Natural killer cell (primary cell): ENCODE measurements around the gene TLX1. TPM values are rescaled to one million over a fixed set of nuclear protein-coding genes. Genes with fewer than 3 reads are reported as not detected.

Experiments
- ATAC-seq, 3 donors: fragments of 150-1000 bp in 2 of 3; fragments of 200-7000 bp in 1 of 3; cut with Tn5 transposase; 1 replicate in 1 of 3; 2 replicates in 2 of 3; pipeline ENCODE4 v1.10.0; 2021; ENCODE audit warnings: mild to moderate bottlenecking in 2 of 3, moderate library complexity in 2 of 3
- DNase-seq, 2 donors: peaks; one replicate each; pipeline versions ENCODE4 v3.0.0 to v3.0.0-alpha.2; 2013 to 2021; ENCODE audit warnings: mixed read lengths in 1 of 2
- H3K27ac ChIP-seq: one replicate; pipeline ENCODE4 v1.5.1; 2013; ENCODE audit warnings: mild to moderate bottlenecking, low read length
- H3K27me3 ChIP-seq: one replicate; pipeline ENCODE4 v1.6.1; 2013; ENCODE audit warnings: low read length; ENCODE audit not compliant: control insufficient read depth, insufficient read depth
- H3K36me3 ChIP-seq: one replicate; pipeline ENCODE4 v1.6.1; 2013; ENCODE audit warnings: low read length; ENCODE audit not compliant: control insufficient read depth, insufficient read depth
- H3K4me1 ChIP-seq: one replicate; pipeline ENCODE4 v1.6.1; 2013; ENCODE audit warnings: low read length; ENCODE audit not compliant: control insufficient read depth, insufficient read depth
- H3K4me3 ChIP-seq: one replicate; pipeline ENCODE4 v1.5.1; 2013; ENCODE audit warnings: low read length
- H3K9me3 ChIP-seq: one replicate; pipeline ENCODE4 v1.6.1; 2013; ENCODE audit warnings: low read length; ENCODE audit not compliant: control insufficient read depth, insufficient read depth
- H3K27ac Mint-ChIP-seq, 2 donors: one replicate each; pipeline ENCODE4 v1.8.0; 2022; ENCODE audit warnings: mild to moderate bottlenecking in 2 of 2, mixed read lengths in 2 of 2, moderate library complexity in 1 of 2
- H3K27me3 Mint-ChIP-seq, 2 donors: one replicate each; pipeline ENCODE4 v1.8.0; 2022; ENCODE audit warnings: low read depth in 2 of 2, mixed read lengths in 2 of 2
- H3K36me3 Mint-ChIP-seq: one replicate; pipeline ENCODE4 v1.8.0; 2022; ENCODE audit warnings: mixed read lengths
- H3K4me1 Mint-ChIP-seq, 2 donors: one replicate each; pipeline ENCODE4 v1.8.0; 2022; ENCODE audit warnings: mixed read lengths in 2 of 2
- H3K4me3 Mint-ChIP-seq: one replicate; pipeline ENCODE4 v1.8.0; 2022; ENCODE audit warnings: mild to moderate bottlenecking, moderate library complexity, mixed read lengths
- H3K9me3 Mint-ChIP-seq, 2 donors: one replicate each; pipeline ENCODE4 v1.8.0; 2022; ENCODE audit warnings: mixed read lengths in 2 of 2
- CTCF ChIP-seq: fragments of 200-600 bp; IDR thresholded peaks from one replicate; pipeline ENCODE4 v1.8.0; 2022; ENCODE audit warnings: antibody characterized with exemption
- WGBS: methylation state at CpG from one replicate; pipeline ENCODE4 v1.1.7; 2013; ENCODE audit warnings: missing lambda C conversion rate; ENCODE audit not compliant: insufficient coverage; 5-methylcytosine and 5-hydroxymethylcytosine counted together
- intact Hi-C: fragments of 100-400 bp; cut with micrococcal nuclease; formaldehyde crosslinking; loops from one replicate; pipeline ENCODE4 v1.14.2; 2022
- total RNA-seq, 4 donors: library from RNA; stranded (reverse); fragments of 120-200 nt in 1 of 4; gene quantifications; one replicate each; pipeline versions ENCODE4 v1.2.3 to v1.2.4, GENCODE V29; 2013 to 2022

The TLX1 gene
- total RNA-seq, 3 donors from 2014 or later (not counting 1 experiment from before 2014, with no cell fraction given): not detected

DNA sequence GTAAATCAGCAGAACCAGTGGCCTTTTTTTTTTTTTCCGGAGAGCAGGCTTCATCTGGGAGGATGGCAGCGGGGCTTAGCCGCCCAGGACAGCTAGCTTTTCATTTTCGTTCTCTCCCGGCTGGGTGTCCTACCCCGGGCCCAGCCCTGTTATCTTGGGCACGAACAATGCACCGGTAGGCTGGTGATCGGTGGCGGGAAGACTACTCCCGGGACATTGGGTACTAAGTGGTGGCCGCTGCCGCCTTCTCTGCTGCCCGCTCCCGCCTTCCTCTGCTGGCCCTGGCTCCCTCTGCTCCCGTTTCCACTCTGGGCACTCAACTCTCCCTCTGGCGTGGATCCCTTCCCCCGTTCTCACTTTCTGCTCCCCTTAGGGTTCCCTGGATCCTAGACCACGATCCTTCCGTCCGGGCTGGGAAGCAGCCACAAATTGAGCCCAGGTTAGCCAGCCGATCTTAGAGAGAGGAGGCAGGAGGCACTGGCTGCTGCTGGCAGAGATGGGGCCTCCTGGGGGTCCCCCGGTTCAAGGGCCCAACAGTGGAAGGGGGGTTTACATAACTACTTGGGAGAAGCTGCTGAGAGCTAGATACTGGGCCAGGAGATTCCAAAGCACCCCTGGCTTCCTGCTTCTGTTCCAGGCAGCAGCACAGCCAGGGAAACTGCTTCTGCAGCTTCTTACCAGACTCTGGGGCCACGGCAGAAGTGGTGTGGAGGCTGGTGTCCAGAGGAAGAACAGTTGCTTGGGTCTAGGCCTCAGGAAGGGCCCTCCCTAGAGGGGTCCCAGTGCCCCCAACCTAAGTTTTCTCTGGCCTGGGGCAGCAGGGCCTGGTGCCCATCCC, 1.8 kb downstream of the TLX1 start:
- intact Hi-C loops: no loop called here

DNA sequence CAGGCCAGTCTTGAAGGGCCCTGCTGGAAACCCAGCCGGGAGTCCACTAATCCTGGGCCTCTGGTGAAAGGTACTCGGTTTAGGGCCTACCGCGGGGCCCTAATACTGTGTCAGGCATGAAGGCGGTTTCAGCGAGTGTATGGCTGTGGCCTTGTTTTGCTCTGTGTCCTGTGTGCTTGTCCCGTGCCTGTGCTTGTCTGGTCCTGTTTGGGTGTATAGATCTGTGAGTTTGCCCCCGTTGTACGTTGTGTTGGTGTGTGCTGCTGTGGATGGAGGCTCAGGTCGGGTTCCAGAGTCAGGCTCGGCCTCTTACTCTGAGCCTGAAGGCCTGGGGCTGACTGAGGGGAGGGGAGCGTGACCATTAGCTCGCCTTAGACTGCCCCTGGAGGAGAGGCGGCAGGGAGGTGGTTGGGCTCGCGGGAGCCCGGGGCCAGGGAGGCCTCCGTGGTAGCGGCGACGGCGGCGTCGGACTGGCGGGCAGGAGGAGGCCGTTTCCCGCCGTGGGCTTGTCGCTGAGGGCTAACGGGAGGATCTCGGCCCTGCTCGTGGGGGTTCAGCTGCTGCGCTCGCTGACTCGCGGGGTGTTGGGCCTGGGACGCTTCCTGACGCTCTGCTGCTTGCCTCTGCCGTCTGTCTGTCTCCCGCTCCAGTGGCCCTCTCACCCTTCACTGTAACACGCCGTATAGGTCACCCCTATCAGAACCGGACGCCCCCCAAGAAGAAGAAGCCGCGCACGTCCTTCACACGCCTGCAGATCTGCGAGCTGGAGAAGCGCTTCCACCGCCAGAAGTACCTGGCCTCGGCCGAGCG, 2.6 kb downstream of the TLX1 start:
- ATAC-seq (no peak), DNase-seq (no peak)
- no peak overlapping the region for H3K27ac Mint-ChIP-seq
- H3K9me3 Mint-ChIP-seq: no peaks in the 10 kb centered on the region
- Histone ChIP-seq H3K27ac (no peak overlapping the region), H3K4me3 (no peak overlapping the region), H3K9me3 (no peaks in the 10 kb centered on the region), H3K4me1 (peaks cover 14% of the 10 kb centered on the region), H3K27me3 (peaks cover 51% of the 10 kb centered on the region), H3K36me3 (no peaks in the 10 kb centered on the region)
- 19% methylated on average over 54 of the region's 54 CpGs for WGBS
- H3K4me3 Mint-ChIP-seq: no peak overlapping the region
- peaks cover 70 to 85% of the 10 kb centered on the region in 2 donors for H3K27me3 Mint-ChIP-seq
- H3K4me1 Mint-ChIP-seq: peaks cover 9 to 13% of the 10 kb centered on the region in 2 donors
- intact Hi-C loops: no loop called here
- no peaks in the 10 kb centered on the region for H3K36me3 Mint-ChIP-seq
- TF ChIP-seq CTCF: no peak

More for the DNA sequence above, 1.8 kb downstream of the TLX1 start:
- peaks cover 9 to 13% of the 10 kb centered on the region in 2 donors for H3K4me1 Mint-ChIP-seq
- no peaks in the 10 kb centered on the region for H3K9me3 Mint-ChIP-seq
- H3K4me3 ChIP-seq: no peak overlapping the region
- no peak for TF ChIP-seq CTCF
- peaks cover 14% of the 10 kb centered on the region for H3K4me1 ChIP-seq
- H3K4me3 Mint-ChIP-seq: no peak overlapping the region
- H3K27me3 Mint-ChIP-seq: peaks cover 67 to 84% of the 10 kb centered on the region in 2 donors
- no peaks in the 10 kb centered on the region for H3K36me3 ChIP-seq
- WGBS: 20% methylated on average over 24 of the region's 24 CpGs
- no peaks in the 10 kb centered on the region for H3K9me3 ChIP-seq
- H3K27ac Mint-ChIP-seq: no peak overlapping the region
- H3K27me3 ChIP-seq: peaks cover 52% of the 10 kb centered on the region
- H3K36me3 Mint-ChIP-seq: no peaks in the 10 kb centered on the region
- H3K27ac ChIP-seq: no peak overlapping the region
- ATAC-seq (no peak), DNase-seq (no peak)

GRCh38 chr10:101134299-101135127, 3.4 kb downstream of the TLX1 start:
- TF ChIP-seq CTCF: no peak
- no peak for ATAC-seq
- Mint-ChIP-seq H3K27me3 (peaks cover 71 to 85% of the 10 kb centered on the region in 2 donors), H3K27ac (no peak overlapping the region), H3K9me3 (no peaks in the 10 kb centered on the region), H3K4me1 (peaks cover 9 to 13% of the 10 kb centered on the region in 2 donors), H3K36me3 (no peaks in the 10 kb centered on the region), H3K4me3 (no peak overlapping the region)
- H3K36me3 ChIP-seq: no peaks in the 10 kb centered on the region
- peaks cover 55% of the 10 kb centered on the region for H3K27me3 ChIP-seq
- intact Hi-C loops: no loop called here
- H3K4me3 ChIP-seq: no peak overlapping the region
- no peaks in the 10 kb centered on the region for H3K9me3 ChIP-seq
- DNase-seq: peak in 1 of 2 donors; percentile 18
- 3% methylated on average over 53 of the region's 60 CpGs for WGBS
- peaks cover 14% of the 10 kb centered on the region for H3K4me1 ChIP-seq
- H3K27ac ChIP-seq: no peak overlapping the region
